ENCODE data around the gene CDPF1.
A peak's percentile ranks its signal among the peaks of the same experiment; 100 is the strongest.

Gene CDPF1

DNA sequence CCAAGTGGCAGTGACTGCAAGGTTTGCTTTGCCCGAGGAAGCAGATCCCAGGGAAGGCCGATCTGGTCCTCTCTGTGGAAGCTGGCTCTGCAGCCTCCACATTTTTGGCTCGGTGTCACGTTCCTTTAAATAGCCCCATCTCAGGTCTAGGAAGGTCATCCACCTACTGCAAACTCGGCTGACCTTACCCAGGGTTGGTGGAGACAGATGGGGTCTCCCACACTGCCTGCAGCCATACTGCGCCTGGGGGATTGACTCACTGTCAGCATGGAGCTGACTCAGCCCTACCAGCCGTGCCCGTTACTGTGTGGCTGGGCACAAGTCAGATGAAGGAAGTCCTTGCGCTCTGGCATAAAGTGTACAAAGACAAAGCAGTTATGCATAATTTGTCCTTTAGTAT, 16.9 kb downstream of the CDPF1 start:
- no peak overlapping the region for H3K27ac Mint-ChIP-seq
- H3K27me3 Mint-ChIP-seq (ENCODE audit: low read depth), result no peaks in the 10 kb centered on the region

DNA sequence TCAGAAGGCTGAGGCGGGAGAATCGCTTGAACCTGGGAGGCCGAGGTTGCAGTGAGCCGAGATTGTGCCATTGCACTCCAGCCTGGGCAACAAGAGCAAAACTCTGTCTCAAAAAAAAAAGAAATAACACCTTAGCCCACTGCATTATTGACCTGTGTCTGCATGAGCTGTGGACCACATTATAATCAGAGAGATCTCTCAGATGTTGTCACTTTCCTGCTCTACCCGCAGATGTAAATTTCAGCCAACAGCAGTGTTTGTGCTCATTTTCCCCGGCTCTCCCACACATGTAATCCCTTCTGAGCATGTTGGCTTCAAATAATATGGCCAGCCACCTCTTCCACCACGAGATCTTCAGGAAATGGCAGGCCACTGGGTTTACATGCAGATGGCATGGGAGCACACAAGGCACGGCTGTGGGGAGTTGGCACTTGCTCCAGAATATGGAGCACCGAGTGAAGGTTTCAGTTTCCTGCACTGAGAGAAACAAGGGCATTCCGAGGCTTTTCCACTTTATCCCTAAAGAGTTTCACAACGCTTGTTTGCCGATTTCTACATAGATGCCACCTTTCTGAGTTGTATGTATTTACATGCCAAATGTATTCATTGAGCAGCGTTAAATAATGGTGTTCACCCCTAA, 19.7 kb downstream of the CDPF1 start:
- H3K4me1 Mint-ChIP-seq (ENCODE audit: low read depth), result no peaks in the 10 kb centered on the region
- peaks cover 8% of the 10 kb centered on the region for H3K36me3 Mint-ChIP-seq (ENCODE audit: low read depth)
- H3K27ac Mint-ChIP-seq, result no peak overlapping the region
- no peaks in the 10 kb centered on the region for H3K27me3 Mint-ChIP-seq (ENCODE audit: low read depth)
- H3K4me3 Mint-ChIP-seq, result no peak overlapping the region
- no peaks in the 10 kb centered on the region for H3K9me3 Mint-ChIP-seq

More for the DNA sequence above, 16.9 kb downstream of the CDPF1 start:
- no peaks in the 10 kb centered on the region for H3K9me3 Mint-ChIP-seq
- H3K36me3 Mint-ChIP-seq (ENCODE audit: low read depth), result peaks cover 11% of the 10 kb centered on the region
- H3K4me1 Mint-ChIP-seq (ENCODE audit: low read depth), result peaks cover 1% of the 10 kb centered on the region
- H3K4me3 Mint-ChIP-seq, result no peak overlapping the region

DNA sequence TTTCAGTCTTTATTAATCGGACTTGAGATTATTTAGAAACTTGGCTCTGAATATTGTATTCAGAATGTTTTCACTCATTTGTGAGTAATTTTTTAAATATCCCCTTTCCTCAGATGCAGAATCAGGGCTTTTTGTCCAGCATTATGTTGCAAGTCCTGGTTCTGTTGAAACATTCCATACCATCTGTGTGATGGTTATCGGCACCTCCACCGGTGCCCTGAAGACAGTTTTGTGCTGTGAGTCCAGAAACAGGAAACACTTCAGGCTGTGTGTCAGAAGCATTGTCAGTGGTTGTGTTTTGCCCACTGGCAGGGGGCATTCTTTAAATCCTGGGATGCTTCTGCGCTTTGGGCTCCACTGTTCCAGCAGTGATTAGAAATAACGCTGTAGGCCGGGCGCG, 20.4 kb downstream of the CDPF1 start:
- no peaks in the 10 kb centered on the region for H3K27me3 Mint-ChIP-seq (ENCODE audit: low read depth)
- no peaks in the 10 kb centered on the region for H3K4me1 Mint-ChIP-seq (ENCODE audit: low read depth)
- H3K27ac Mint-ChIP-seq, result no peak overlapping the region
- no peaks in the 10 kb centered on the region for H3K9me3 Mint-ChIP-seq
- H3K36me3 Mint-ChIP-seq (ENCODE audit: low read depth), result peaks cover 4% of the 10 kb centered on the region
- no peak overlapping the region for H3K4me3 Mint-ChIP-seq

DNA sequence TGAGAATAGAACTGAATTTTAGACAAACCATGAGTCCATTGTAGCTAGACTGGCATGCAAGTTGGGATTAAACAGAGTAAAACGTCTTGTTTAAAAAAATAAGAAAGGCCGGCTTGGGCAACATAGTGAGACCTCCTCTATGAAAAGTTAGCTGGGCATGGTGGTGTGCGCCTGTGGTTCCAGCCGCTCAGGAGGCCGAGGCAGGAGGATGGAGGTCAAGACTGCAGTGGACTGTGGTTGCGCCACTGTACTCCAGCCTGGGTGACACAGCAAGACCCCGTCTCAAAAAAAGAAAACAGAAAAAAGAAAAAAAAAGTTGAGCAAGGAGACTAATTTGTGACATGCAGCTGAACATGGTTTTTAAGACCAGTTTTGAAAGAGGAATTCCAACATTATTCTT, 23.5 kb downstream of the CDPF1 start:
- Mint-ChIP-seq H3K27ac (no peak overlapping the region), H3K4me1 (ENCODE audit: low read depth) (no peaks in the 10 kb centered on the region), H3K36me3 (ENCODE audit: low read depth) (peaks cover 8% of the 10 kb centered on the region), H3K9me3 (no peaks in the 10 kb centered on the region), H3K4me3 (no peak overlapping the region), H3K27me3 (ENCODE audit: low read depth) (no peaks in the 10 kb centered on the region)

DNA sequence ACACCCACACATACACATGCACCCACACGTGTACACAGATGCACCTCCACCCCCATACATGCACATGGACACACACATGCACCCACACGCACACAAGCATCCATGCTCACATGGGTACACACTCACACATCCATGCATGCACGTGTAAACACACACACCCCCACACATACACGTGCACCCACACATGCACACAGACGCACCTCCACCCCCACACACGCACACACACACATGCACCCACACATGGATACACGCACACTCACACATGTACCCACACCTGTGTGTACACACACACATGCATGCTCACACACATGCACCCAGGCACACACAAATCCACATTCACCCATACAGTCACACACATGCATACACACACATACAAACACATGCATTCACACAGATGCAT, 24.5 kb downstream of the CDPF1 start:
- no peaks in the 10 kb centered on the region for H3K27me3 Mint-ChIP-seq (ENCODE audit: low read depth)
- peaks cover 6% of the 10 kb centered on the region for H3K4me1 Mint-ChIP-seq (ENCODE audit: low read depth)
- no peak overlapping the region for H3K27ac Mint-ChIP-seq
- no peaks in the 10 kb centered on the region for H3K9me3 Mint-ChIP-seq
- H3K36me3 Mint-ChIP-seq (ENCODE audit: low read depth), result peaks cover 14% of the 10 kb centered on the region
- no peak overlapping the region for H3K4me3 Mint-ChIP-seq

DNA sequence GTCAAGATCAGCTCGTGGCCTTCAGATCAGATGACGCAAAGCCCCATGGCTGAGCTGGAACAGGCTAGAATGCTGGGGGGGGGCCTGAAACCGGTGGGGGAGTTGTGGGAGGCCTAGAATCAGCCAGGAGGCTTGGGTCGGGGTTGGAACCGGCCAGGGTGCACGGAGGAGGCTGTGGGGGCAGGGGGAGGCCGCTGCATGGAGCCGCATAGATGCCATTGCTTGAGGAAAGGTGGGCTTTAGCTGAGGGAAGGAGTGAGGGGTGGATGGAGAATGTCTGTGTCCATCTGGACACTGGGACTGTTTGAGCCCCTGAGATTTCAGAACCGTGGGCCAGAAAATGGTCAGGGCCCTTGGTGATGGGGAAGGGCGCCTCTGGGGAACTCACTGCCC, 25.2 kb downstream of the CDPF1 start:
- Mint-ChIP-seq H3K4me3 (no peak overlapping the region), H3K27ac (no peak overlapping the region), H3K36me3 (ENCODE audit: low read depth) (peaks cover 14% of the 10 kb centered on the region), H3K4me1 (ENCODE audit: low read depth) (peaks cover 7% of the 10 kb centered on the region), H3K27me3 (ENCODE audit: low read depth) (no peaks in the 10 kb centered on the region), H3K9me3 (no peaks in the 10 kb centered on the region)

DNA sequence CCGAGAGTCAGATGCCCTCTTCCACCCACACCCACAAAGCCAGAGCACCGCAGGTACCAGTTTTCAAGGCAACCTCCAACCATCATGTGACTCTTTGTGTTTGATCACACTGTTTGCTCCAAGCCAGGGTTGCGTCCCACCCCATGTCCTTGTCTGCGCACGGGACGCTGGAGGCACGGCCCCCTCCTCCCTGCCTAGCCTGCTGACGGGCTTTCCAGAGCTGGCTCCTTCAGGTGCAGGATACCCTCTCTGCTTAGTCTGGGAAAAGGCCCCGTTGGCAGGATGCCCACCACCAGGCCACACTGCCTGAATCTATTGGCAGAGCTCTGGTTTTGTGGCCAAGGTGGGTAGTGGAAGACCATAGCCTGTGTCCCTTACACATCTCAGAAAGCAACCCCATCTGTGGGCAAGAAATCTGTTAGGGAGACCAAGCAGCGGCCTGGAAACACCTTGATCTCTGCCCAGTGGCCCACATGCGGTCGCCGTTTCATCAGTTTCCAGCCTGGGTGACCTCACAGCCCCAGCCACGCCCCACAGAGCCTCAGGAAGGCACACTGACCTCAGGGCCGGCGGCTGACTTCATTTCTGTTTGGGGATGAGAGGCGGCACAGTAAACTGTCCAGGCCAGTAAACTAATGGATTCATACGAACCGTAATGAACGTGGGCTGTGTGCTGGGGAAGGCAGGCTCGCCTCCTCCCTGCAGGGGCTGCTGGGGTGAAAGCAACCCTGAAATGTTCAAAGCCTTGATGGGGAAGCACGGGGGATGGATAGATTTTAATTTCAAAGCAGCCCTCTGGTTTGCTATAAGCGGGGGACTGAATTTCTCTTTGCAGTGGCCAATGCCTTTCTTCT, 25.8 kb downstream of the CDPF1 start:
- H3K36me3 Mint-ChIP-seq (ENCODE audit: low read depth), result peaks cover 19% of the 10 kb centered on the region
- no peak overlapping the region for H3K27ac Mint-ChIP-seq
- no peak overlapping the region for H3K4me3 Mint-ChIP-seq
- H3K4me1 Mint-ChIP-seq (ENCODE audit: low read depth), result peaks cover 13% of the 10 kb centered on the region
- H3K9me3 Mint-ChIP-seq, result no peaks in the 10 kb centered on the region
- no peaks in the 10 kb centered on the region for H3K27me3 Mint-ChIP-seq (ENCODE audit: low read depth)

DNA sequence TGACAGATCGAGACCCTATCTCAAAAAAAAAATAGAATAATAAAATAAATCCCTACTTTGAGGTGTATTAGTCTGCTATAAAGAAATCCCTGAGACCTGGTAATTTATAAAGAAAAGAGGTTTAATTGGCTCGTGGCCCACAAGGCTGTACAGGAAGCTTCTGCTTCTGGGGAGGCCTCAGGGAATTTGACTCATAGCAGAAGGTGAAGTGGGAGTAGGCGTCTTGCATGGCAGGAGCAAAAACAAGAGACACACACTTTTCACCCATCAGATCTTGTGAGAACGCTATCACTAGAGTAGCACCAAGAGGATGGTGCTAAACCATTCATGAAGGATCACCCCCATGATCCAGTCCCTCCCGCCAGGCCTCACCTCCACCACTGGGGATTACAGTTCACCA, 29.2 kb downstream of the CDPF1 start:
- Mint-ChIP-seq H3K4me3 (no peak overlapping the region), H3K36me3 (ENCODE audit: low read depth) (peaks cover 34% of the 10 kb centered on the region)

DNA sequence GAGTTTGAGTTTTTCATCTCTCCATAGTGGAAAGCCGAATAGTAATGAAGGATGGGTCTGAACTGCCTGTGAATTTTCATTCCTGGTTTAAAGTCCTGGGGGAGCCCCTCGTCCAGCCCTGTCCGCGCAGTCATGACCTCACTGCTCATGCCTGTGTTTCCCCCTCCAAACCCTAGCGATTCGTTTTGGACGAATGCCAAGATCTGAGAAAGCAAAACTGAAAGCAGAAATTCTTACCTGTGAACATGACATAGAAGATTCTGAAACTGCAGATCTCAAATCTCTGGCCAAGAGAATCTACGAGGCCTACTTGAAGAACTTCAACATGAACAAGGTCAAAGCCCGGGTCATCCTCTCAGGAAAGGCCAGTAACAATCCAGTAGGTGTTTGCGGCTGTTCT, 30.5 kb downstream of the CDPF1 start:
- Mint-ChIP-seq H3K4me3 (no peak overlapping the region), H3K27ac (peak overlapping the region; percentile 77), H3K27me3 (ENCODE audit: low read depth) (no peaks in the 10 kb centered on the region), H3K9me3 (no peaks in the 10 kb centered on the region), H3K4me1 (ENCODE audit: low read depth) (peaks cover 14% of the 10 kb centered on the region), H3K36me3 (ENCODE audit: low read depth) (peaks cover 34% of the 10 kb centered on the region)

More for the DNA sequence above, 29.2 kb downstream of the CDPF1 start:
- H3K4me1 Mint-ChIP-seq (ENCODE audit: low read depth), result peaks cover 14% of the 10 kb centered on the region
- peak overlapping the region; percentile 36 for H3K27ac Mint-ChIP-seq
- no peaks in the 10 kb centered on the region for H3K9me3 Mint-ChIP-seq
- H3K27me3 Mint-ChIP-seq (ENCODE audit: low read depth), result no peaks in the 10 kb centered on the region

DNA sequence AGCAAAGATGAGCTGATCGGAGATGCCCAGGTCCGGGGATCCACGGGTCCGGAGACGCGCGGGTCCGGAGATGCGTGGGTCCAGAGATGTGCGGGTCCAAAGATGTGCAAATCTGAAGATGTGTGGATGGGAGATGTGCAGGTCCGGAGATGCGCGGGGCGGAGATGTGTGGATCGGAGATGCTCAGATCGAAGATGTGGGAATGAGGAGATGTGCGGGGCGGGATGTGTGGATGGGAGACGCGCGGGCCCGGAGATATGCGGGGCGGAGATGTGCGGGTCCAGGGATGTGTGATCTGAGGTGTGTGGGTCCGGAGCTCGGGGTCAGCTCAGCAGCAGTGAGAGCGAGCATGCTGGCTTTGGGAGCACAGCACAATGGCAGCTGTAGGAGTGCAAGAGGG, 35.5 kb downstream of the CDPF1 start:
- peaks cover 55% of the 10 kb centered on the region for H3K36me3 Mint-ChIP-seq (ENCODE audit: low read depth)
- H3K27ac Mint-ChIP-seq, result no peak overlapping the region
- H3K4me3 Mint-ChIP-seq, result no peak overlapping the region
- H3K9me3 Mint-ChIP-seq, result peaks cover under 1% of the 10 kb centered on the region
- H3K4me1 Mint-ChIP-seq (ENCODE audit: low read depth), result peaks cover 4% of the 10 kb centered on the region
- no peaks in the 10 kb centered on the region for H3K27me3 Mint-ChIP-seq (ENCODE audit: low read depth)

DNA sequence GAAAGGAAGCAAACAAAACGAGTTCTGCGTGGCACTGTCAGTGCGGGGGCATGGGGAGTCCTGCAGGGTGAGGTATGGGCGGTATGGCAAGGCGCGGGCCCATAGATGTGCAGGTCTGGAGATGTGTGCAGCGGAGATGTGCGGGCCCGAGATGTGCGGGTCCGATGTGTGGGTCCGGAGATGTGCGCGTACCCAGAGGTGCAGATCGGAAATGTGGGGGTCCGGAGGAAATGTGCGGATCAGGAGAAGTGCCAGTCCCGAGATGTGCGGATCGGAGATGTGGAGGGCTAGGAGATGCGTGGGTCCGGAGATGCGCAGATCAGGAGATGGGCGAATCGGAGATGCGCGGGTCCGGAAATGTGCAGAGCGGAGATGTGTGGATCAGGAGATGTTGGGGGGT, 35.9 kb downstream of the CDPF1 start:
- no peaks in the 10 kb centered on the region for H3K4me1 Mint-ChIP-seq (ENCODE audit: low read depth)
- H3K9me3 Mint-ChIP-seq, result peaks cover 5% of the 10 kb centered on the region
- no peak overlapping the region for H3K4me3 Mint-ChIP-seq
- no peaks in the 10 kb centered on the region for H3K27me3 Mint-ChIP-seq (ENCODE audit: low read depth)
- no peak overlapping the region for H3K27ac Mint-ChIP-seq
- H3K36me3 Mint-ChIP-seq (ENCODE audit: low read depth), result peaks cover 55% of the 10 kb centered on the region

DNA sequence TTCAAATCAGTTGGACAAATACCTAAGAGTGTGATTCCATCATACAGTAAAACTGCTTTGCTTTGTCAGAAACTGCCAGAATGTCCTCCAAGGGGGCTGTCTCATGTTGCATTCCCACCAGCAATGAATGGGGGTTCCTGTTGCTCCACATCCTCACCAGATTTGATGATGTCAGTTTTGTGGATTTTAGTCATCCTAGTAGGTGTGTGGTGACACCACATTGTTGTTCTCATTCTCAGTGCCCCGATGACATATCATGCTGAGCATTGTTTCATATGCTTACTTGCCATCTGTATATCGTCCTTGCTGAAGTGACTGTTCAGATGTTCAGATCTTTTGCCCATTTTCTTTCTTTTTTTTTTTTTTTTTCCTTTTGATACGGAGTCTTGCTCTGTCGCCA, 37.0 kb downstream of the CDPF1 start:
- no peak overlapping the region for H3K27ac Mint-ChIP-seq
- H3K4me1 Mint-ChIP-seq (ENCODE audit: low read depth), result no peaks in the 10 kb centered on the region
- H3K9me3 Mint-ChIP-seq, result peaks cover 14% of the 10 kb centered on the region
- H3K36me3 Mint-ChIP-seq (ENCODE audit: low read depth), result peaks cover 55% of the 10 kb centered on the region
- H3K4me3 Mint-ChIP-seq, result no peak overlapping the region
- H3K27me3 Mint-ChIP-seq (ENCODE audit: low read depth), result no peaks in the 10 kb centered on the region

DNA sequence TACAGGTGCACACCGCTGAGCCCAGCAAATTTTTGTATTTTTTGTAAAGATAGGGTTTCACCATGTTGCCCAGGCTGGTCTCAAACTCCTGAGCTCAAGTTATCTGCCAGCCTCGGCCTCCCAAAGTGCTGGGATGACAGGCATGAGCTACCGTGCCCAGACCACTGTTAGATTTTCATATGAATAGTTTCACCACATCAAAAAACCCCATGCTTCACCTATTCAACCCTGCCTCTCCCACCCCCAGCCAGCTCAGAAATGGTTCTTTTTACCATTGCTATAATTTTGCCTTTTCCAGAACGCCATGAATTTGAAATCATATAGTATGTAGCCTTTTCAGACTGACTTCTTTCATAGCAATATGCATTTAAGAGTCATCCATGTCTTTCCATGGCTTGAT, 37.9 kb downstream of the CDPF1 start:
- Mint-ChIP-seq H3K27me3 (ENCODE audit: low read depth) (no peaks in the 10 kb centered on the region), H3K27ac (no peak overlapping the region), H3K9me3 (peaks cover 14% of the 10 kb centered on the region), H3K36me3 (ENCODE audit: low read depth) (peaks cover 54% of the 10 kb centered on the region), H3K4me1 (ENCODE audit: low read depth) (no peaks in the 10 kb centered on the region), H3K4me3 (no peak overlapping the region)

DNA sequence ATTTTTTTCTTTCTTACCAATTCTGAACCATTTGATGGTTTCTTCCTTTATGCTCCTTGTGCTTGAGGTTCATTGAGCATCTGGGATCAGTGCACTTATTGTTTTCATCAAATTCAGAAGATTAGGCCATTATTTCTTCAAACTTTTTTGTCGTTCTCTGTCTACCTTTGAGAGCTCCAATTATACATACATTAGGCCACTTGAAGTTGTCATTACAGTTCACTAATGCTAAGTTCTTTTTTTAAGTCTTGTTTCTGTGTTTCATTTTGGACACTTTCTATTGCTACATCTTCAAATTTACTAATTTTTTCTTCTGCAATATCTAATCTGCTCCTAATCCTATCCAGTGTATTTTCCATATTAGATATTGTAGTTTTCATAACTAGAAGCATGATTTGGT, 40.8 kb downstream of the CDPF1 start:
- H3K27ac Mint-ChIP-seq, result no peak overlapping the region
- no peaks in the 10 kb centered on the region for H3K4me1 Mint-ChIP-seq (ENCODE audit: low read depth)

DNA sequence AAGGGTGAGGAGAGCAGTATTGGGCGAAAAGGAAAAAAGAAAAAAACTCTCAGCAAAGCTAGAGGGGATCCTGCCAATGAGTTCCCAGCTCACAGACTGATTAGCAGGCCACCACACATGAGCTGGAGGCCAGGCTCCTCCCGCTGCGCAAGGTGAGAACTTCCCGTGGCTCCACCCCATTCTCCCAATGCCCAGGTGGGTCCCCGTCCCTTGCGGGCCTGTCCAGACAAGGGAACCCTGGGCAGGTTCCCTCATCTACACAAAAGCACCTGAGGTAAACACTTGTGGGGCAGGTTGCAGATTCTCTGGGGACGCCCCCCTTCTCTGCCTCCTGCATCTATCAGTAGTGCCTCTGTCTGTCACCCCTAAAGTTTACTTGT, 46.5 kb downstream of the CDPF1 start:
- no peak overlapping the region for H3K27ac Mint-ChIP-seq

More for the DNA sequence above, 40.8 kb downstream of the CDPF1 start:
- H3K36me3 Mint-ChIP-seq (ENCODE audit: low read depth), result peaks cover 45% of the 10 kb centered on the region
- H3K4me3 Mint-ChIP-seq, result no peak overlapping the region
- peaks cover 14% of the 10 kb centered on the region for H3K9me3 Mint-ChIP-seq
- H3K27me3 Mint-ChIP-seq (ENCODE audit: low read depth), result no peaks in the 10 kb centered on the region

More for the DNA sequence above, 46.5 kb downstream of the CDPF1 start:
- Mint-ChIP-seq H3K36me3 (ENCODE audit: low read depth) (peaks cover 16% of the 10 kb centered on the region), H3K9me3 (peaks cover 3% of the 10 kb centered on the region), H3K4me1 (ENCODE audit: low read depth) (no peaks in the 10 kb centered on the region), H3K4me3 (no peak overlapping the region), H3K27me3 (ENCODE audit: low read depth) (no peaks in the 10 kb centered on the region)

All from T-helper 1 cell treated with Interleukin-12 subunit alpha and Interleukin-12 subunit beta and Interleukin-4 antibody, amounts not matched to agents 30 μg/mL and 1 μg/mL, for 36 hours (primary cell).